ENCODE data around the gene REEP1.

DNA sequence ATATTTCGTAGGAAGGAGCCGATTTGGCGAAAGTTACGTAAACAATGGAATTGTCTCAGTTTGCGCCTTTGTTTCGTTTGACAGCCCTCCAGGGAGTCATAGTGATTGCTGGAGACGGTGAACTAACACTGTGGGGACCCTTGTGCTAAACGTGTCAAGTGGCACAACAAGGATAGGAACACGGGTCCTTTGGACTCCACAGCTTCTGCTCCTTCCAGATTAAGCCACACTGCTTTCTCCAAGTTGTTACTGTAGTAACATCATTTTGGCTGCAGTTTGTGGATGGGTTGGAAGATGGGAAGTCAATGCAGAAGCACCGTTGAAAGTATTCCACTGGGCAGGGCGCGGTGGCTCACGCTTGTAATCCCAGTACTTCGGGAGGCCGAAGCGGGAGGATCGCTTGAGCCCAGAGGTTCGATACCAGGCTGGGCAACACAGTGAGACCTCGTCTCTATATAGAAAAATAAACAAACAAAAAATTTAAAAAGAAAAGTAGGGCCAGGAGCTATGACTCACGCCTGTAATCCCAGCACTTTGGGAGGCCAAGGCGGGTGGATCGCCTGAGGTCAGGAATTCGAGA lies 141.5 kb downstream of the REEP1 start:
- no peak for TF ChIP-seq PCBP2 (IDR thresholded peaks at IDR 0.05; ENCODE audit: low read depth, low read length, poor library complexity, severe bottlenecking)
- TF ChIP-seq, protein P1, sequence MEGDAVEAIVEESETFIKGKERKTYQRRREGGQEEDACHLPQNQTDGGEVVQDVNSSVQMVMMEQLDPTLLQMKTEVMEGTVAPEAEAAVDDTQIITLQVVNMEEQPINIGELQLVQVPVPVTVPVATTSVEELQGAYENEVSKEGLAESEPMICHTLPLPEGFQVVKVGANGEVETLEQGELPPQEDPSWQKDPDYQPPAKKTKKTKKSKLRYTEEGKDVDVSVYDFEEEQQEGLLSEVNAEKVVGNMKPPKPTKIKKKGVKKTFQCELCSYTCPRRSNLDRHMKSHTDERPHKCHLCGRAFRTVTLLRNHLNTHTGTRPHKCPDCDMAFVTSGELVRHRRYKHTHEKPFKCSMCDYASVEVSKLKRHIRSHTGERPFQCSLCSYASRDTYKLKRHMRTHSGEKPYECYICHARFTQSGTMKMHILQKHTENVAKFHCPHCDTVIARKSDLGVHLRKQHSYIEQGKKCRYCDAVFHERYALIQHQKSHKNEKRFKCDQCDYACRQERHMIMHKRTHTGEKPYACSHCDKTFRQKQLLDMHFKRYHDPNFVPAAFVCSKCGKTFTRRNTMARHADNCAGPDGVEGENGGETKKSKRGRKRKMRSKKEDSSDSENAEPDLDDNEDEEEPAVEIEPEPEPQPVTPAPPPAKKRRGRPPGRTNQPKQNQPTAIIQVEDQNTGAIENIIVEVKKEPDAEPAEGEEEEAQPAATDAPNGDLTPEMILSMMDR (IDR thresholded peaks at IDR 0.05 in 2 of 3, conservative IDR thresholded peaks at IDR 0.05 in 1 of 3; ENCODE audit: insufficient read depth in 2 of 3, low read depth in 1 of 3, low read length in 3 of 3), result no peak
